ENCODE data around the gene AGRN. TPM values are rescaled to one million over a fixed set of nuclear protein-coding genes. Genes with fewer than 3 reads are reported as not detected.
"Not testable (repeated sequence)": the region's sequence is repeated elsewhere in the genome, so short reads cannot be mapped to it uniquely, and the experiment has no call there.

AGRN gene
- total RNA-seq, 2 experiments from 2014 or later: 33.2 to 35.6 TPM

GRCh38 chr1:1006305-1007159 lies 13.4 kb upstream of the AGRN start:
- Mint-ChIP-seq H3K4me3 (no peak overlapping the region), H3K27ac (no peak overlapping the region), H3K27me3 (peaks cover 31% of the 10 kb centered on the region), H3K4me1 (ENCODE audit: low read depth) (peaks cover 12% of the 10 kb centered on the region), H3K9me3 (no peaks in the 10 kb centered on the region), H3K36me3 (no peaks in the 10 kb centered on the region)
- DNase-seq: no peak
- ChIA-PET CTCF (interaction anchor here (1.0 to 2.2 kb wide), 2 partner anchors 11 to 58 kb away, joined by 3 to 4 read pairs; no protein-coding TSS in a partner anchor), POLR2A (no interaction called here)
- intact Hi-C loops (cut with micrococcal nuclease): no loop called here

GRCh38 chr1:1010131-1010530 lies 9.8 kb upstream of the AGRN start:
- H3K4me3 Mint-ChIP-seq, POLR2A ChIA-PET: not testable (repeated sequence)

GRCh38 chr1:1011396-1011949 lies 8.4 kb upstream of the AGRN start:
- Mint-ChIP-seq H3K4me1 (ENCODE audit: low read depth) (peaks cover 22% of the 10 kb centered on the region), H3K27ac (no peak overlapping the region), H3K27me3 (peaks cover 8% of the 10 kb centered on the region), H3K36me3 (peaks cover 3% of the 10 kb centered on the region), H3K4me3 (no peak overlapping the region), H3K9me3 (no peaks in the 10 kb centered on the region)
- intact Hi-C loops (cut with micrococcal nuclease): no loop called here
- DNase-seq: no peak
- ChIA-PET POLR2A (no interaction called here), CTCF (no interaction called here)

More at GRCh38 chr1:1010131-1010530, 9.8 kb upstream of the AGRN start:
- H3K27me3 Mint-ChIP-seq: peaks cover 15% of the 10 kb centered on the region
- H3K4me1 Mint-ChIP-seq (ENCODE audit: low read depth): peaks cover 24% of the 10 kb centered on the region
- H3K36me3 Mint-ChIP-seq; DNase-seq; H3K27ac Mint-ChIP-seq; intact Hi-C loops (cut with micrococcal nuclease); H3K9me3 Mint-ChIP-seq: not testable (repeated sequence)
- CTCF ChIA-PET: interaction anchor here (1.4 kb wide), 1 partner anchor 9 kb away, joined by 3 read pairs; no protein-coding TSS in a partner anchor

GRCh38 chr1:1012736-1013104 lies 7.2 kb upstream of the AGRN start:
- DNase-seq; H3K36me3 Mint-ChIP-seq; H3K27me3 Mint-ChIP-seq; H3K9me3 Mint-ChIP-seq; intact Hi-C loops (cut with micrococcal nuclease): not testable (repeated sequence)
- ChIA-PET POLR2A (interaction anchor here (0.9 to 1.8 kb wide), 4 partner anchors 11 to 1288 kb away, joined by 3 to 4 read pairs (median 4); partner anchors contain the start of gene TTLL10), CTCF (interaction anchor here (1.0 to 3.9 kb wide), 4 partner anchors 11 to 51 kb away, joined by 4 to 33 read pairs (median 6); no protein-coding TSS in a partner anchor)
- peak overlapping the region; percentile 86 for H3K4me3 Mint-ChIP-seq
- peaks cover 25% of the 10 kb centered on the region for H3K4me1 Mint-ChIP-seq (ENCODE audit: low read depth)
- peak overlapping the region; percentile 90 for H3K27ac Mint-ChIP-seq

GRCh38 chr1:1013105-1013921 lies 6.6 kb upstream of the AGRN start, which contains the start of gene ISG15:
Gene ISG15, plus strand, starts transcription at chr1:1013497. Its CDS starts 77 bp downstream, at chr1:1013574.
- peak; percentile 92 for DNase-seq
- Mint-ChIP-seq H3K4me3 (peak within 1 kb of the TSS; percentile 86), H3K9me3 (no peaks in the 10 kb centered on the region), H3K4me1 (ENCODE audit: low read depth) (peaks cover 25% of the 10 kb centered on the region), H3K27ac (peak within 1 kb of the TSS; percentile 90), H3K36me3 (peaks cover 3% of the 10 kb centered on the region), H3K27me3 (peaks cover 5% of the 10 kb centered on the region)
- CTCF ChIA-PET: interaction anchor here (1.0 to 3.9 kb wide), 5 partner anchors 11 to 109 kb away, joined by 3 to 33 read pairs (median 4); no protein-coding TSS in a partner anchor
- POLR2A ChIA-PET: interaction anchor here (0.7 to 1.8 kb wide), 9 partner anchors 12 to 1288 kb away, joined by 3 to 4 read pairs (median 3); partner anchors contain the start of gene TTLL10
- intact Hi-C loops (cut with micrococcal nuclease): no loop called here

- Mint-ChIP-seq H3K27me3 (peaks cover 3% of the 10 kb centered on the region), H3K4me3 (peak overlapping the region; percentile 86), H3K27ac (peak overlapping the region; percentile 90), H3K9me3 (no peaks in the 10 kb centered on the region), H3K36me3 (peaks cover 3% of the 10 kb centered on the region), H3K4me1 (ENCODE audit: low read depth) (peaks cover 26% of the 10 kb centered on the region)
- intact Hi-C loops (cut with micrococcal nuclease): no loop called here
- POLR2A ChIA-PET: interaction anchor here (0.7 to 1.8 kb wide), 8 partner anchors 12 to 159 kb away, joined by 3 to 4 read pairs (median 3); partner anchors contain the start of gene TTLL10
- DNase-seq: peak; percentile 49
- CTCF ChIA-PET: interaction anchor here (0.5 to 3.9 kb wide), 7 partner anchors 12 to 108 kb away, joined by 3 to 33 read pairs (median 4); no protein-coding TSS in a partner anchor
These were observed 5.8 kb upstream of the AGRN start for GRCh38 chr1:1013922-1014648.

- H3K27me3 Mint-ChIP-seq: peaks cover 1% of the 10 kb centered on the region
- peaks cover 3% of the 10 kb centered on the region for H3K36me3 Mint-ChIP-seq
- POLR2A ChIA-PET: interaction anchor here (1.5 kb wide), 1 partner anchor 54 kb away, joined by 3 read pairs; no protein-coding TSS in a partner anchor
- peak overlapping the region; percentile 90 for H3K27ac Mint-ChIP-seq
- DNase-seq: no peak
- peak overlapping the region; percentile 86 for H3K4me3 Mint-ChIP-seq
- peaks cover 24% of the 10 kb centered on the region for H3K4me1 Mint-ChIP-seq (ENCODE audit: low read depth)
- H3K9me3 Mint-ChIP-seq: no peaks in the 10 kb centered on the region
- intact Hi-C loops (cut with micrococcal nuclease): loop anchor here (5.0 kb wide), 1 partner anchor 47 kb away; no protein-coding TSS in a partner anchor
- CTCF ChIA-PET: interaction anchor here (1.3 to 3.9 kb wide), 2 partner anchors 13 to 49 kb away, joined by 6 to 33 read pairs; no protein-coding TSS in a partner anchor
These were observed 4.9 kb upstream of the AGRN start for GRCh38 chr1:1014799-1015681.

GRCh38 chr1:1017397-1018320 lies 2.3 kb upstream of the AGRN start:
- H3K27ac Mint-ChIP-seq, H3K36me3 Mint-ChIP-seq, H3K9me3 Mint-ChIP-seq, H3K4me3 Mint-ChIP-seq, POLR2A ChIA-PET, H3K27me3 Mint-ChIP-seq, DNase-seq: not testable (repeated sequence)
- intact Hi-C loops (cut with micrococcal nuclease): loop anchor here (5.0 kb wide), 1 partner anchor 45 kb away; no protein-coding TSS in a partner anchor
- H3K4me1 Mint-ChIP-seq (ENCODE audit: low read depth): peaks cover 24% of the 10 kb centered on the region
- CTCF ChIA-PET: interaction anchor here (0.7 to 2.0 kb wide), 5 partner anchors 15 to 46 kb away, joined by 3 to 15 read pairs (median 5); partner anchors contain the start of gene PERM1

GRCh38 chr1:1018321-1018685 lies 1.6 kb upstream of the AGRN start:
- DNase-seq, POLR2A ChIA-PET, H3K4me3 Mint-ChIP-seq, H3K27ac Mint-ChIP-seq, H3K9me3 Mint-ChIP-seq, H3K27me3 Mint-ChIP-seq, H3K36me3 Mint-ChIP-seq: not testable (repeated sequence)
- H3K4me1 Mint-ChIP-seq (ENCODE audit: low read depth): peaks cover 19% of the 10 kb centered on the region
- intact Hi-C loops (cut with micrococcal nuclease): loop anchor here (5.0 kb wide), 1 partner anchor 44 kb away; no protein-coding TSS in a partner anchor
- CTCF ChIA-PET: interaction anchor here (1.3 to 2.0 kb wide), 6 partner anchors 15 to 46 kb away, joined by 4 to 15 read pairs (median 8); partner anchors contain the start of gene PERM1

Data from activated CD4-positive, alpha-beta memory T cell treated with anti-CD3 and anti-CD28 coated beads for 36 hours (primary cell).